CMK (cell line): ENCODE data around the gene MTF1.

ENCODE experiments used
- DNase-seq: peaks from one replicate; pipeline ENCODE4 v3.0.0-alpha.2; 2010; ENCODE audit warnings: low read depth

The MTF1 gene

GRCh38 chr1:37867784-37868183, 8.4 kb upstream of the MTF1 start:
- no peak for DNase-seq

- no peak for DNase-seq
Observed at GRCh38 chr1:37866491-37866890, 7.1 kb upstream of the MTF1 start.

GRCh38 chr1:37865348-37866120, 6.1 kb upstream of the MTF1 start:
- no peak for DNase-seq

- DNase-seq, result no peak
Observed at GRCh38 chr1:37862330-37862729, 2.9 kb upstream of the MTF1 start.

GRCh38 chr1:37861151-37861550, 1.8 kb upstream of the MTF1 start:
- no peak for DNase-seq

- DNase-seq, result no peak
Observed at GRCh38 chr1:37860346-37860666, 914 bp upstream of the MTF1 start.

GRCh38 chr1:37858931-37859506, 373 bp downstream of the MTF1 start:
- DNase-seq, result peak; percentile 22

GRCh38 chr1:37854406-37854805, 5.0 kb downstream of the MTF1 start:
- DNase-seq, result no peak

- no peak for DNase-seq
Observed at GRCh38 chr1:37853157-37853556, 6.2 kb downstream of the MTF1 start.

- DNase-seq, result no peak
Observed at GRCh38 chr1:37851782-37852210, 7.6 kb downstream of the MTF1 start.

- DNase-seq, result no peak
Observed at GRCh38 chr1:37851262-37851661, 8.1 kb downstream of the MTF1 start.

GRCh38 chr1:37850352-37850955, 8.9 kb downstream of the MTF1 start:
- no peak for DNase-seq

- DNase-seq, result no peak
Observed at GRCh38 chr1:37849480-37849879, 9.9 kb downstream of the MTF1 start.

- DNase-seq, result no peak
Observed at GRCh38 chr1:37846647-37847339, 12.6 kb downstream of the MTF1 start.

- DNase-seq, result no peak
Observed at GRCh38 chr1:37845786-37846185, 13.6 kb downstream of the MTF1 start.

- DNase-seq, result no peak
Observed at GRCh38 chr1:37845049-37845646, 14.2 kb downstream of the MTF1 start.

- DNase-seq, result no peak
Observed at GRCh38 chr1:37844536-37844935, 14.9 kb downstream of the MTF1 start.

- DNase-seq, result no peak
Observed at GRCh38 chr1:37841652-37842051, 17.7 kb downstream of the MTF1 start.

- no peak for DNase-seq
Observed at GRCh38 chr1:37840711-37841110, 18.7 kb downstream of the MTF1 start.

- no peak for DNase-seq
Observed at GRCh38 chr1:37839676-37840075, 19.7 kb downstream of the MTF1 start.

- DNase-seq, result no peak
Observed at GRCh38 chr1:37836788-37837187, 22.6 kb downstream of the MTF1 start.

GRCh38 chr1:37831809-37832208, 27.6 kb downstream of the MTF1 start:
- DNase-seq, result no peak

GRCh38 chr1:37831109-37831508, 28.3 kb downstream of the MTF1 start:
- DNase-seq, result no peak
